ENCODE measurements around the gene TRAP1.

The TRAP1 gene

DNA sequence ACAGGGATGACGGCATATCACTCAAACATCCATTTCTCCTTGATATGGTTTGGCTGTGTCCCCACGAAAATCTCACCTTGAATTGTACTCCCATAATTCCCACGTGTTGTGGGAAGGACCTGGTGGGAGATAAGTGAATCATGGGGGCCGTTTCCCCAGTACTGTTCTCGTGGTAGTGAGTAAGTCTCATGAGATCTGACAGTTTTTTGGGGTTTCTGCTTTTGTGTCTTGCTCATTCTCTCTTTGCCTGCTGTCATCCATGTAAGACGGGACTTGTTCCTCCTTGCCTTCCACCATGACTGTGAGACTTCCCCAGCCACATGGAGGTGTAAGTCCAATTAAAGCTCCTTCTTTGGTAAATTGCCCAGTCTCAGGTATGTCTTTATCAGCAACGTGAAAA lies 30.3 kb downstream of the TRAP1 start:
- no peaks in the 10 kb centered on the region for H3K27me3 Mint-ChIP-seq
- H3K9me3 Mint-ChIP-seq, result no peaks in the 10 kb centered on the region
- H3K4me1 Mint-ChIP-seq (ENCODE audit: low read depth), result peaks cover 8% of the 10 kb centered on the region
- peaks cover 72% of the 10 kb centered on the region for H3K36me3 Mint-ChIP-seq (ENCODE audit: low read depth)
- H3K27ac Mint-ChIP-seq, result no peak overlapping the region
- H3K4me3 Mint-ChIP-seq, result no peak overlapping the region

GRCh38 chr16:3681206-3681605 lies 36.1 kb downstream of the TRAP1 start:
- Mint-ChIP-seq H3K4me3 (no peak overlapping the region), H3K9me3 (no peaks in the 10 kb centered on the region), H3K27ac (no peak overlapping the region), H3K27me3 (no peaks in the 10 kb centered on the region), H3K4me1 (ENCODE audit: low read depth) (no peaks in the 10 kb centered on the region), H3K36me3 (ENCODE audit: low read depth) (peaks cover 71% of the 10 kb centered on the region)

DNA sequence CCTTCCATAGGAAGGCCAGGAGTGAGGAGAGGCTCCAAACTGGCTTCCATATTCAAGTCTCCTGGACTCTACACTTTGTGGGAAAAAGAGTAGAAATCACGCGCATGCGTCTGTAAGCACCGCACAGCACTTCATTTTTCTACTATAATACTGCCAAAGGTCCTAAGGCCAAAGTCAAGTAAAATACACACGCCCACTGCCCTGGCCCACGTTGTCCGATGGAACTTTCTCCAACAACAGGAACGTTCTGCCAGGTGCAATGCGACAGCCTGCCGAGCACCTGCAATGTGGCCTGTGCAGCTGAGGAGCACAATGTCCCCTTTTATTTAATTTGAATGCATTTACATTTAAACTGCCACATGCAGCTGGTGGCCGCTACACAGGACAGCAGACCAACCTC lies 39.3 kb downstream of the TRAP1 start:
- Mint-ChIP-seq H3K4me3 (no peak overlapping the region), H3K36me3 (ENCODE audit: low read depth) (peaks cover 68% of the 10 kb centered on the region), H3K4me1 (ENCODE audit: low read depth) (no peaks in the 10 kb centered on the region), H3K9me3 (no peaks in the 10 kb centered on the region), H3K27ac (no peak overlapping the region), H3K27me3 (no peaks in the 10 kb centered on the region)

DNA sequence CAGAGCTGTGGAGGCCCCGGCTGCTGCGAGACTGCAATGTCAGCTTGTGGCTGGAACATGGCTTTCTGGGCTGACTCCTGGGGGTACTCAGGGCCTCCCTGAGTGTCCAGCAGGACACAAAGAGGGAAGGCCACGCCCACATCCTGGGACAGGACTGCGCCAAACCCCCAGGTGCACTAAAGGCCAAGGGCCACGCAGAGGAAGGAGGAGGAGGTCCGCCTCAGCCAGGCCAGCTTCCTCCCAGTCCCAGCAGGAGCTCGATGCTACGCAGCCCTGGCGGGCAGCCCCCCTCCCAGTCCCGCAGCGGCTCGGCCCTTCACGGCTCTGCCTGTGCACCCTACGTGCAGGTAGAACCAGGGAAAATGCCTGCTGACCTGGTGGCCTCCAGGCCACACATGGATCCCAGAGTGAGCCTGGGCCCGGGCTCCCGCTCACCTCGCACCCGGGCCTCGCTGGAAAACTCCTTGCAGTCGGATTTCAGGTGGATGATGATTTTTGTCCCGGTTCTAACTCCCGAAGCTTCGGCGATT lies 41.7 kb downstream of the TRAP1 start:
- Mint-ChIP-seq H3K4me3 (no peak overlapping the region), H3K27ac (no peak overlapping the region), H3K4me1 (ENCODE audit: low read depth) (peaks cover 5% of the 10 kb centered on the region), H3K27me3 (no peaks in the 10 kb centered on the region), H3K36me3 (ENCODE audit: low read depth) (peaks cover 64% of the 10 kb centered on the region), H3K9me3 (no peaks in the 10 kb centered on the region)

DNA sequence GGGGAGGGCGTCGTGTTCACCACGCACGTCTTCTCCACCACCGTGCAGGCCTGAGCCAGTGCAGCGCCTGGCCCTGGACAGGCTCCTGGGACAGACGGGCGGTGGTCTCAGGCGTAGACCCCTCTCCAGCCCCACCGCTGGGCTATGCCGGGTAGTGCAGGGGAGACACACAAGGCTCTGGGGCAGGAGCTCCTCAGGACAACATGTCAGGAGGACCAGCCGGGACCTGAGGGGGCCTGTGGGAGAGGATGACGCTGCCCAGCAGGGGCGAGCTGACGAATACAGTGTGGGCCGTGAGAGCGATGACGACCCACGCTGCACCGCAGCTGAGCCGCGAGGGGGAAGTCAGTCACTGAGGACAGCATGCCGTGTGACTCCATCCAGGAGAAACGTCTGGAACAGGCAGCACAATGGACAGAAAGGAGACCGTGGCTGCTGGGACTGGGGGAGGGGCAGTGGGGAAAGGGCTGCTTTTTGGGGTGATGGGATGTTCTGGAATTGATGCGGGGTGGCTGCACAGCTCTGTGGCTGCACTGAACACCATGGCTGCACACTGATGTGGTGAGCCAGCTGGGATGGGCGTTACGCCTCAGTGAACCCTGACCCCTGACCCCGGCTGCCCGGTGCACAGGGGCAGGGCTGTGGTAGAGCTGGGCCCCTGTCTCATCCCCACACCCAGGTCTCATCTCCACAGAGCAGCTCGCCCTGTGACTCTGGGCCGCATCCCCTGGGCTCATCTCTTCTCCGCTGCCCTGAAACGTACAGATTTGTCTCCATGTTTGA lies 42.6 kb downstream of the TRAP1 start:
- Mint-ChIP-seq H3K36me3 (ENCODE audit: low read depth) (peaks cover 64% of the 10 kb centered on the region), H3K27me3 (no peaks in the 10 kb centered on the region), H3K4me3 (no peak overlapping the region), H3K27ac (no peak overlapping the region), H3K4me1 (ENCODE audit: low read depth) (peaks cover 9% of the 10 kb centered on the region), H3K9me3 (no peaks in the 10 kb centered on the region)

- Mint-ChIP-seq H3K36me3 (ENCODE audit: low read depth) (peaks cover 58% of the 10 kb centered on the region), H3K9me3 (no peaks in the 10 kb centered on the region), H3K4me3 (no peak overlapping the region), H3K4me1 (ENCODE audit: low read depth) (peaks cover 10% of the 10 kb centered on the region), H3K27ac (no peak overlapping the region), H3K27me3 (no peaks in the 10 kb centered on the region)
These were observed 43.5 kb downstream of the TRAP1 start for GRCh38 chr16:3673676-3674377.

GRCh38 chr16:3673201-3673600 lies 44.1 kb downstream of the TRAP1 start:
- H3K27ac Mint-ChIP-seq, result no peak overlapping the region
- H3K4me3 Mint-ChIP-seq, result no peak overlapping the region
- H3K36me3 Mint-ChIP-seq (ENCODE audit: low read depth), result peaks cover 53% of the 10 kb centered on the region
- peaks cover 10% of the 10 kb centered on the region for H3K4me1 Mint-ChIP-seq (ENCODE audit: low read depth)
- no peaks in the 10 kb centered on the region for H3K27me3 Mint-ChIP-seq
- no peaks in the 10 kb centered on the region for H3K9me3 Mint-ChIP-seq

- no peak overlapping the region for H3K27ac Mint-ChIP-seq
- no peaks in the 10 kb centered on the region for H3K9me3 Mint-ChIP-seq
- no peaks in the 10 kb centered on the region for H3K27me3 Mint-ChIP-seq
- H3K4me3 Mint-ChIP-seq, result no peak overlapping the region
- H3K4me1 Mint-ChIP-seq (ENCODE audit: low read depth), result peaks cover 10% of the 10 kb centered on the region
- peaks cover 47% of the 10 kb centered on the region for H3K36me3 Mint-ChIP-seq (ENCODE audit: low read depth)
These were observed 44.7 kb downstream of the TRAP1 start for GRCh38 chr16:3672571-3673041.

GRCh38 chr16:3671424-3671823 lies 45.9 kb downstream of the TRAP1 start:
- H3K9me3 Mint-ChIP-seq, result no peaks in the 10 kb centered on the region
- peaks cover 49% of the 10 kb centered on the region for H3K36me3 Mint-ChIP-seq (ENCODE audit: low read depth)
- H3K4me3 Mint-ChIP-seq, result no peak overlapping the region
- H3K4me1 Mint-ChIP-seq (ENCODE audit: low read depth), result peaks cover 10% of the 10 kb centered on the region
- no peak overlapping the region for H3K27ac Mint-ChIP-seq
- no peaks in the 10 kb centered on the region for H3K27me3 Mint-ChIP-seq

- Mint-ChIP-seq H3K27ac (no peak overlapping the region), H3K36me3 (ENCODE audit: low read depth) (peaks cover 55% of the 10 kb centered on the region), H3K9me3 (no peaks in the 10 kb centered on the region), H3K4me1 (ENCODE audit: low read depth) (peaks cover 14% of the 10 kb centered on the region), H3K27me3 (no peaks in the 10 kb centered on the region), H3K4me3 (no peak overlapping the region)
These were observed 46.6 kb downstream of the TRAP1 start for GRCh38 chr16:3670711-3671110.

GRCh38 chr16:3669082-3669481 lies 48.2 kb downstream of the TRAP1 start:
- no peak overlapping the region for H3K4me3 Mint-ChIP-seq
- no peaks in the 10 kb centered on the region for H3K27me3 Mint-ChIP-seq
- H3K27ac Mint-ChIP-seq, result no peak overlapping the region
- peaks cover 53% of the 10 kb centered on the region for H3K36me3 Mint-ChIP-seq (ENCODE audit: low read depth)
- peaks cover 14% of the 10 kb centered on the region for H3K4me1 Mint-ChIP-seq (ENCODE audit: low read depth)
- H3K9me3 Mint-ChIP-seq, result no peaks in the 10 kb centered on the region

DNA sequence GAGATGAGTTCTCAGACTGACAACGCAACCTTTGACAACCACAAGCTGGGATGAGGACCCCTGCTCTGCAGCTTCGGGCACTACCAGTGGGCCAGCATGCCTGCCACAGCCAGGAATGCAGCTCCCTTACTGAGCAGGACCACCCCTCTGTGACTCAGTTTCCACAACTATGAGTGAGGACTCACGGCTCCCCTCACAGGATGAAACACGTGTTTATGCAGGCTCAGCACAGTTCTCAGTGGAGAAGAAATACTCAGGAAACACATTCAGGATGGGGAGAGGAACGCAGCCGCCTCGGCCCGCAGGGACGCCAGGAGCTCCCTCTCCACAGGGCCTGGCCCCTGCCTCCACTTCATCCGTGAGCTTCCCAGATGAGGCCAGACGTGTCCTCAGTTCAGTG lies 48.7 kb downstream of the TRAP1 start:
- Mint-ChIP-seq H3K4me3 (no peak overlapping the region), H3K9me3 (no peaks in the 10 kb centered on the region), H3K27ac (no peak overlapping the region), H3K27me3 (no peaks in the 10 kb centered on the region), H3K4me1 (ENCODE audit: low read depth) (peaks cover 14% of the 10 kb centered on the region), H3K36me3 (ENCODE audit: low read depth) (peaks cover 50% of the 10 kb centered on the region)

- Mint-ChIP-seq H3K27me3 (no peaks in the 10 kb centered on the region), H3K36me3 (ENCODE audit: low read depth) (peaks cover 47% of the 10 kb centered on the region), H3K27ac (peak overlapping the region; percentile 41), H3K4me3 (no peak overlapping the region), H3K4me1 (ENCODE audit: low read depth) (peaks cover 8% of the 10 kb centered on the region), H3K9me3 (no peaks in the 10 kb centered on the region)
These were observed 51.8 kb downstream of the TRAP1 start for GRCh38 chr16:3665508-3665907.

DNA sequence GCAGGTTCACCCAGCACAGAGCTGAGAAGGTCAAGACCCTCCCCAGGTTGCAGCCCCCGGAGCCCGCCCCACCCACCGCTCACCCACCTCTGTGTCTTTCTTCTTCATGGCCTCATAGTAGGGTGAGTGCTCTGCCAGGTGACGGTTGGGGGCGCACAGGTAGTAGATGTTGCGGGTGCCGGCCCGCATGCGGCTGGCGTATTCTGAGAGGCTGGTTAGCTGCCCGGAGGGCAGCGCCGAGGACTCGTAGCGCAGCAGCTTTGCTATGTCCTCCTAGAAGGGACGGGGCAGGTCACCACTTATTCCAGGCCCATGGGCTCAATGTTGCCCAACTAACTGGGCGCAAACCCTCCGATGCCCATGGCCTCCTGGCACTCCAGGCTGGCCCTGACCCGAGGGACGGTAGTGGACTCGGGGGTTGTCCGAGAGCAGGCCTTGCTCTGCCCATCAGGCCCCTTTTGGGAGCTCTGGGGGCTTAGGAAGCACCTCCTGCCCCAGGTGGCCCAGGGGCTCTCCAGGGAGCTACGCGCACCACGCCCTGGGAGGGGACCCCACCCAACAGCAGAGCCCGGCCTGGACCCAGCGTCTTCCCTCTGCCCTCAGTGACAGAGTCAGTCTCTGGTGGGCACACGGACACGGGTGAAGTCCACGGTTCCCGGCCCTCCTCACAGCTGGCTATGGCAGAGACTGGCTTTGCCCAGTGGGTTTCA lies 53.0 kb downstream of the TRAP1 start:
- Mint-ChIP-seq H3K4me1 (ENCODE audit: low read depth) (peaks cover 12% of the 10 kb centered on the region), H3K9me3 (no peaks in the 10 kb centered on the region), H3K4me3 (no peak overlapping the region), H3K27me3 (no peaks in the 10 kb centered on the region), H3K27ac (no peak overlapping the region), H3K36me3 (ENCODE audit: low read depth) (peaks cover 52% of the 10 kb centered on the region)

- Mint-ChIP-seq H3K4me1 (ENCODE audit: low read depth) (peaks cover 18% of the 10 kb centered on the region), H3K36me3 (ENCODE audit: low read depth) (peaks cover 67% of the 10 kb centered on the region), H3K9me3 (no peaks in the 10 kb centered on the region), H3K27ac (no peak overlapping the region), H3K4me3 (no peak overlapping the region), H3K27me3 (no peaks in the 10 kb centered on the region)
These were observed 54.7 kb downstream of the TRAP1 start for GRCh38 chr16:3662601-3663000.
